Measurements from ENCODE around the gene CLSTN2.

GRCh38 chr3:140216249-140216648 is 281.3 kb downstream of the CLSTN2 start:
- TF ChIP-seq POLR2AphosphoS5 (IDR thresholded peaks at IDR 0.05; ENCODE audit: low read depth, low read length) (no peak), TAF1 (IDR thresholded peaks at IDR 0.05; ENCODE audit: low read depth, low read length) (no peak)
